NCI-H2081 (cell line): Measurements from ENCODE around the gene MACROH2A2.
"Not testable (repeated sequence)": the region's sequence is repeated elsewhere in the genome, so short reads cannot be mapped to it uniquely, and the experiment has no call there.

Experiments
- DNase-seq, 2 experiments: peaks; one replicate each; lab custom pipeline; 2025; lab: John Stamatoyannopoulos, UW

The MACROH2A2 gene

DNA sequence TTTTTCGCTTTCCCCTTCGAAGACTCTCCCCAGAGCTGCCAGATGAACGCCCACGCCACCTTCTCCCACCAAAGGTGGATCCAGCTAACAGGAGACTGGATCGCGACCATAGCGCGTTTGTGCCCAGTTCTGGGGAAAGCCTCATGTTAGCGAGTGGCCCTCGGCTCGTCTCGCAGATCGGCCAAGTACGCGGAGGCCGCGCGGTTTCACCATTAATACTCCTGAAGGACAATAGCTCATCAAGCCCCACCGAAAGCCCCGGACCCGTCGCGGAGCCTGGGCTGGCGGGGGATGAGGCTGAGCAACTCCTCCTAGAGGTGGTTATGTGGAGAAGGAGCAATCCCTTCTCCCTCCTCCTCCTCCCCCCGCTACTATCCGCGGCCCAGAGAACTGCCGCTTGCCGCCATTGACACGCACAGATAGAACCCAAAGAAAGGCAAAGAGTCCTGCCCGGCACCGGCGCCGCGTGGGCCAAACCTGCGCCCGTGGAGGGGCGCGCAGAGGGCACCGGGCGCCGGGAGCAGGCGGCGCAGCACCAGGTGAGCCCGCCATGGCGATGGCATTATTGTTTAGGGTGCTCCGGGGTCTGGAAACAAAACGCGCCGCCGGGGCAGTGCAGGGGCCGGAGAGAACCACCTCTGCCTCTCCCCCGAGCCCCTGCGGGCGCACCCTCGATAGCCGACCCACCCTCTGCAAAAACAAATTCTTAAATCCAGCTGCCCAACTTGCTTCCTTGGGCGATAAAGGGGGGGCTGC, at the start of gene MACROH2A2:
MACROH2A2 (plus strand) TSS at position 385 of the 756 bp plus-strand sequence. CDS start 22,813 bp downstream, outside the sequence.
- peak; percentile 65 to 66 for DNase-seq

DNA sequence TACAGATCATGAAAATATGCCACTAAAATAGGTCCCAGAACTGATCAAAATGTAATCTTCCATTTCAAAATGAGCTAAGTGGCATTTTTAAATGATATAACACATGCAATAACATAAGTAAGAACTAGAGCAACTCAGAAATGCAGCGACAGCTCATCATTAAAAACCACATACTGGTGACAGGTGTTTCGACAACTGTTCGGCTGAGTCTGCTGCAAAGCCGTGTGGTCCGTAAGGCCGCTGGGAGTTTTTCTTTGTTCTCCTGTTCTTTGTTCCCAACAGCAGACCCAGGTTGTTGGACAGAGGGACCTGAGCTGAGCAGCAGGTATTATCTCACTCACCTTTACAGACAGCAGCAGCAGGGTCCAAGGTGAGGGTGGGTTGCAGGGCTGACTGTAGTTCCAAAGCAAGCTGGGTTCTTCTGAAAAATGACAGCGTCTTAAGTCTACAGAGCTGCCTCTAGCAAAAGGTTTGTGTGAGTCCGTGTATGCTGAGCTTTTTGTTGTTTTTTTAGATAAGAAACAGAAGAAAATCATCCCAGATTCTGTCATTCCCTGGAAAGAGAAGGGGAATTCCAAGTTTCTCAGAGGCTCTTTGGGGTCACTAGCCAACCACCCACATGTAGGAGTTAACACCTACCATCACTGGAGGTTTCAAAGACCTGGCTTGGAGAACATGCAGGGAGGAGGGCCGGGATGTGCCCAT, 45.4 kb upstream of the MACROH2A2 start:
- DNase-seq: no peak

- DNase-seq: no peak
Observed at GRCh38 chr10:70031215-70031614, 21.4 kb upstream of the MACROH2A2 start.

- no peak for DNase-seq
Observed at GRCh38 chr10:70032667-70033289, 19.9 kb upstream of the MACROH2A2 start.

DNA sequence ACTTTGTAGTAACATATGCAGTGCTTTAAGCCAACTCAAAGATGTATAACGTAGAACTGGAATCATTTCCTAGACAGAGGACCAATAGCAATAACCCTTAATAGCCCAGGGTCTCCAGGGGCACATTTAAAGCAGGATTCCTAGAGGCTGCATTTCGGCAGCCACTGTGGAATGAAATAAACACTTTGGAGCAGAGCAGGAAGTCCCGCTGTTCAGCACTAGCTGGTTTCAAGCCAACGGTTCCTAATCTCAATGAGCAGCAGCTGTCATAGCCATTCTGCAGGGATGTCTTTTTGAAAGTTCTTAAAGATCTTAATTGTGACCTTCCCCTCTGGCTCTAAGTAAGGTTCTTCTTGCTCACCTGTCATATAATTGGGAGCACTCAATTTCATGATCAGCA, 18.4 kb upstream of the MACROH2A2 start:
- peak in 1 of 2 experiments; percentile 34 for DNase-seq

- DNase-seq: no peak
Observed at GRCh38 chr10:70035531-70035930, 17.1 kb upstream of the MACROH2A2 start.

DNA sequence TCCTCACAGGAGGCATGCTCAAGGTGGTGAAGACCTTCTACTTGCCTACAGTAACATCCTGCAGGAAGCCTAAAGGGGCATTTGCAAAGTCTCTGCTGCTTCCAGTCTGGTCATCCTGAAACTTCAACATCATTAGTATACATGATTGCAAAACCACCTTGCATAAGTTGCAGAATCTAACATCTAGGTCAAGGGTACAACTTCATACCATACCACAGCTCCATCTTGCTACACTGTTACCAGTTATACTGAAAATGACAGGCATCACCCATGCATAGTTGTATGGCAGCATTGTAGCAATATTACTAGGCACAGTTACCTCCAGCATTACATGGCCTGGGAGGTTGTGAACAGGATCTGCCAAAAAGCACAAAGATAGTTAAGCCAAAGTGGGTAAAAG, 13.7 kb upstream of the MACROH2A2 start:
- DNase-seq: no peak

GRCh38 chr10:70041016-70041415, 11.6 kb upstream of the MACROH2A2 start:
- DNase-seq: no peak

GRCh38 chr10:70041739-70042138, 10.9 kb upstream of the MACROH2A2 start:
- not testable (repeated sequence) for DNase-seq

- DNase-seq: not testable (repeated sequence)
Observed at GRCh38 chr10:70047066-70047465, 5.6 kb upstream of the MACROH2A2 start.

- DNase-seq: no peak
Observed at GRCh38 chr10:70048030-70048723, 4.5 kb upstream of the MACROH2A2 start.

- DNase-seq: no peak
Observed at GRCh38 chr10:70051848-70052247, 798 bp upstream of the MACROH2A2 start.

DNA sequence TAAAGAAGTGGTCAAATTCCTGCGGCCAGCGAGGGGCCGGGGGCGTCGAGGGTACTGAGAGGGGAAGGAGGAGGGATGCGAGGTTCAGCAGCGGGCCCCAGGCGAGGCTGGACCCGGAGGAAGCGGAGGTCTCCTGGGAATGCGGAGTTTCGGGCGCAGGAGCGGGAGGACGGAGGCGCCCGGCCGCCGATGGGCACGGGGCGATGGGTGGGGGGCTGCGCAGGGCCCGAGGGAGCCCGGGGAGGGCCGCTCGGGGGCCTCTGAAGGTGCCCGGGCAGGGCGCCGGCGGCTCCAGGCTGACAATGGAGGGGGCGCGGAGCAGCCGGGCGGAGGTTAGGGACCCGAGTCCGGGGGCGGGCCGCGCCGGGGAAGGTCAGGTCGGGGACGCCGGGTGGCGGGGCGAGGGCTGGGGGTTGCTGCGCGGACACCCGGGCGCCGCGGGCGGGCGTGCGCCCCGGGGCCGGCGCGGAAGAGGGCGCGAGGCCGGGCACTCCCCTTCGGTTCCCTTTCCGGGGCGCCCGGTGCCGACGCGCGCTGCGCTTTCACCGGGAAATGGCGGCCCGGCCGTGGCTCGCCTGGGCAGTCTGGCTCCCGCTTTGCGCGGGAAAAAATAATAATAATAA, 683 bp downstream of the MACROH2A2 start:
- peak in 1 of 2 experiments; percentile 36 for DNase-seq

GRCh38 chr10:70053841-70054288, 1.2 kb downstream of the MACROH2A2 start:
- peak; percentile 23 to 36 for DNase-seq

DNA sequence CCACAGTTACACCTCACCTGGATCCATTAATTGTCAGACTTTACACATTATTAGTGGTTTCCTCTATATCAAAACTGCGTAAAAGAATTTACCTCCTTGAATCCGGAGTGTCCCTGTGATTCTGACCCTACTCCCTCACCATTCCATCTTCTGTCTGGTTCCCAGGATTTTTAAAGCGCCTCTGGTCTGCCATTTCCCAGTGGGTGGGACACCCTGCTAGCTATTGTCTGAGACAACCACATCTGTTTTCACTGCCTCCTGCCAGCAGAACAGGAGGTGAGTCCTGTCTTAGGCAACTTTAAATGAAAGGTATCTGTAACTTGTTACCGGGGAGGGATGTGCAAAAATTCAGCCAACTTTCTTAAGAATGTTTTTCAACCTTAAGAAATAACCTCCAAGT, 2.3 kb downstream of the MACROH2A2 start:
- DNase-seq: peak in 1 of 2 experiments; percentile 43

GRCh38 chr10:70055550-70055949, 2.9 kb downstream of the MACROH2A2 start:
- no peak for DNase-seq

DNA sequence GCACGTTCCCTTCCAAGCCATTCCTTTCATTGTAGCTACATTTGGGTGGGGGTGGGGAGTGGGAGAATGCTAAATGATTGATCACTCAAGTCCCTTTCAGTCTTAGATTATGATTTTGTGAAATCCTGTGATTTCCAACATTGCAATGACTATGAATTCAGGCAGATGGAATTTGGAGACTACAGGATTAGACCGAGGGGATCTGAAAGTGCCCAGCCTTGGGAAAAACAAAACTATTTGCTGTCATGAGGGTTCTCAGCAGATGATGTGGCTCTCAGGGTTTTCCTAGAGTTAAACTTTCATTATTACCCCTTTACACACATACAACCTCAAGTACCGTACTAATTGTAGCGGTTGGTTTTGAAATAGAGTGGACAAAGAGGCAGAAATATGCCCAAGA, 4.7 kb downstream of the MACROH2A2 start:
- DNase-seq: no peak

GRCh38 chr10:70060389-70060788, 7.7 kb downstream of the MACROH2A2 start:
- DNase-seq: no peak

DNA sequence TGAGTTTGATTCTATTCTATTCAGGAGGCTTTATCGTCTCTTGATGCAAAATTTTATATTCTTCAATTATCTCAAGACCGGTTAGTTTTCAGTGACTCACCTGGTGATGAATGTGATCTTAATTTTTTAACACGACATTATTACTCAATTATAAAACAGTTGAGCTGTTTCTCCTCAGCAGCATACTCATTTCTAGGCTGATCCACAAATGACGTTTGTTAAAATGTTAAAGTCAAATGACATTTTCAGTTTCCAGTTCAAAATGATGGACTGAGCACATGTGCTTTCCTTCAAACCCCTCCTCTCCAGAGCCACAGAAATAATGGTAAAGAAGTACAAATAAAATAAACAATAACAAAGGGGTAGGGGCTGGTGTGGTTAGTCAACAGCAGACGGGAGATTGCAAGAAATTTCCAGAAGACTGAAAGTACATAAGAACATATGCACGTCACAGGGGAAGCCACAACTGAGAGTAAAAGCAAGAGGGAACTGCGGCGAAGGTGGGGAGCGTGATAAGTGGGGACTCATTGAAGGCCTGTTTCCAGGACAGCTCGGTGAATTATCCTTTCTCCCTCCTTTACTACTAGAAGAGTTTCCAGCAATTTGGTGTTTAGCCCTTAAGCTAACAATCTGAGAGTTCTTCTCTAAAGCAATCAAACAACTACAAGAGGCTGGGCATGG, 10.9 kb downstream of the MACROH2A2 start:
- DNase-seq: no peak

DNA sequence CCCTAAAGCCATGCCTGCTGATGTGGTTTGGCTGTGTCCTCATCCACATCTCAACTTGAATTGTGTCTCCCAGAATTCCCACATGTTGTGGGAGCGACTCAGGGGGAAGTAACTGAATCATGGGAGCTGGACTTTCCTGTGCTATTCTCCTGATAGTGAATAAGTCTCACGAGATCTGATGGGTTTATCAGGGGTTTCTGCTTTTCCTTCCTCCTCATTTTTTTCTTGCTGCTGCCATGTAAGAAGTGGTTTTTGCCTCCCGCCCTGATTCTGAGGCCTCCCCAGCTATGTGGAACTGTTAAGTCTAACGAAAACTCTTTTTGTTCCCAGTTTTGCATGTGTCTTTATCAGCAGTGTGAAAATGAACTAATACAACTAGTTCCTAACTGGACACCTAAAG, 11.8 kb downstream of the MACROH2A2 start:
- DNase-seq: no peak

DNA sequence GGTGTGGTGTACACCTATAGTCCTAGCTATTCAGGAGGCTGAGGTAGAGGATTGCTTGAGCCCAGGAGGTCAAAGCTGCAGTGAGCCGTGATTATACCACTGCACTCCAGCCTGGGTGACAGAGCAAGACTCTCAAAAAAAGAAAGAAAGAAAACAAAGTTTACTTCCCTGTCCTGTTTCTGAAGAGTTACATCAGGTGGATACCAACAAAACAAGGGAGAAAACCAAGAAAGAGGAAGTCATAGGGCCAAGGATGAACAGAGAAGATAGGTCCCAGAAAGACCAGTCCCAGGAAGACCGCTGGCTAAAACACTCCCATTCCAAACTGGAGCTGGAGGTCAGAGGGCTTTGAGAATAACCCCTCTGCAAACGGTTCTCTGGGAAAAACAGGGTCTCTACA, 13.5 kb downstream of the MACROH2A2 start:
- DNase-seq: no peak
